COLO668 (cell line): ENCODE results near the gene SOD3.

Experiments
- DNase-seq: peaks from one replicate; lab custom pipeline; 2025; ENCODE audit not compliant: unreplicated experiment; lab: John Stamatoyannopoulos, UW

SOD3 gene, protein sequence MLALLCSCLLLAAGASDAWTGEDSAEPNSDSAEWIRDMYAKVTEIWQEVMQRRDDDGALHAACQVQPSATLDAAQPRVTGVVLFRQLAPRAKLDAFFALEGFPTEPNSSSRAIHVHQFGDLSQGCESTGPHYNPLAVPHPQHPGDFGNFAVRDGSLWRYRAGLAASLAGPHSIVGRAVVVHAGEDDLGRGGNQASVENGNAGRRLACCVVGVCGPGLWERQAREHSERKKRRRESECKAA

DNA sequence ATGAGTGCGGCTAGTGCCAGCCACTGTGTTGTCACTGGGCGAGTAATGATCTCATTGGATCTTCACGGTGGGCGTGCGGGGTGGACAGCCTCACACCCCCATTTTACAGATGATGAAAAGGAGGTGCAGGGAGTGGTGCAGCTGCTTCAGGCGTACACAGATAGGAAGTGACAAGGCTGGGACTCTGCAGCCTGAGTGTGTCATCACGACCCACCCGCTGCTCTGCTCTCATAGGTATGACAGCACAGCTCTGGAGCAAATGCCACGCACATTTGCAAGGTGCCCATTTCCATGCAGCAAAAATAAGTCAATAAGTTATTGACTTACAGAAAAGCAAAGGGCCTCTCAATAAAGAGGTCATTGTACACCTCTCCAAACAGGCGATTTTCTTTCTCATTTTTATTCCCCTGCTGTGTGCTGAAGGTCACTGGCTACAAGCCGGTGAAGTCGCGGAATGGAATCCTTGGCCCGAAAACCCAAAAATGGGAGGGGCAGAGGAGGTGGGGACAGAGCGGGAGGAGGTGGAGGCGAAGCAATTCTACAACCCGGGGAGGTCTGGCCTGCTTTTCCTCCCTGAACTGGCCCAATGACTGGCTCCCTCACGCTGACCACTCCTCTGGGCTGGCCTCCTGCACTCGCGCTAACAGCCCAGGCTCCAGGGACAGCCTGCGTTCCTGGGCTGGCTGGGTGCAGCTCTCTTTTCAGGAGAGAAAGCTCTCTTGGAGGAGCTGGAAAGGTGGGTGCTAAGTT lies at the start of gene SOD3:
Gene SOD3 (plus strand): TSS at position 658 of the 750 bp plus-strand sequence. CDS start 3,949 bp downstream, outside the sequence.
- DNase-seq, result no peak

DNA sequence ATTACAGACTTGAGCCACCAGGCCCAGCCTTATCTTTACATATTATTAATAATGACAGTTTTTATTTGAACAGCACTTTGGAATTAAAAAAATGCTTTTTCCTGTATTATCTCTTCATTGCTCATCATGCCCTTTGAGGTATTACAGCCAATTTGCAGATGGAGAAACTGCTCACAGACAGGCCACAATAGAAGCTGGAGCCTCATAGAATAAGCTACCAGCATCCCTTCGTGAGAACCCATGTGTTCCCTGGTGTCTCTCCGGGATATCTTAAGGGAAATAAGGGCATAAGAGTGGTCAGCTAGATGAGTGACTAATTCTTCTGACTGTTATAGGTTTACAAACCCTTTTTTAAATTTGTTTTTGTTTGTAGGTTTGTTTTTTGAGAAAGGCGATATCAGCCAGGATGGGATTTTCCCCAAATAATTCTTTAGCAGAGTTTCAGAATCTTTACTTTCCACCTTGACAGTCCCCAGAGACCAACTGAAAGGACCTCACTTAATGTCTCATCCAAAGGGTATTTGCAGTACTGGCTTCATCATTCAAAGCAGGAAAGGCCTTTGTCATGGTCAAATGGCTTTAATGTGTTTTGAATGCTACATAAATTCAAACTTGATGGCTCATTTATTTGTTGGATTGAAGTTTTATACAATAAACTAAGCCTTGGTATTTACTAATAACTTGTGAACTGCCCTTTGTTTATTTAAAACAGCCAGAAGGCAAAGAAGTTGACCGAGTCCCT lies 48.0 kb upstream of the SOD3 start:
- DNase-seq, result no peak

DNA sequence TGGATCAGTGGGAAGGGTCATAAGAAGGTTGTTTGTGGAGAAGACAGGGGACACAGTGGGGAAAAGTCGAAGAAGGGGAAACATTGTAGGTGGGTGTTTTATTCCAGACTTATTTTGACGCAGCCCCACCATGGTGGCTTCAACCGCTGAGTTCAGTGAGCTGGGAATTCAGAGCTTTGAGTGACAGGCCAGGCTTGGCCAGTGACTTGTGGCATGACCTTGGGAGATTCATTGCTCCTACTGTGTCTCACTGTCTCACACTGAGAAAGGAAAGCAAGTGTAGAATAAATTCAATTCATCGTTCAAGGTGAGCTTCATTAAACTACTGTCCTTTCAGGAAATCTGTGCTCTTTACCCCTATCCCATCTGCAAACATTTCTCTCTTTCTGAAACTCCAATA lies 47.4 kb upstream of the SOD3 start:
- no peak for DNase-seq

DNA sequence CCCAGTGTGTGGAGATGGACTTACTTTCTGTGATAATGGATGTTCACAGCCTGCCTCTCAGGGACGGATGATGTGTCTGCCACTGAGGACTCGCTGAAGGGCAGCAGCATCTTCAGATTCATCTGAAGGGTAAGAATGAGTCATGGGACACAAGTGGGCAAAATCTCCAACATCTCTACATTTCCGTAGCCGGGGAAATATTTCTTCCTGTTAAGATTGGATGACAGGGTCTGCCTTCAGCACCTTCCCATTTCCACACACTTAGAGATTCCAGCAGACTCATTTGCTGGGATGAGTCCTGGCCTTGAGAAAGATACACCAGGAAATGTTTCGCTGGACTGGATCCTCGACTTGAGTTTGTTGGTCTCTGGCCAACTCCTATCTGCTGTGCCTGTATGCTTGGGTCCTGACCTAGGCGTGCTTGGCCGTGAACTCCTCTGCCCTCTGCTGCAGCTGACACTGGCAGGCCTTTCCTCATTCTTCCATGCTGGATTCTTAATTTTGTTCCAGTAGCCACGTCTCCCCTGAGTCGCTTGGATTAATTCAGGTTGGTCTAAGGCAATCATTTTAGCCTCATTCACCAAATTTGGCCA lies 46.5 kb upstream of the SOD3 start:
- no peak for DNase-seq

DNA sequence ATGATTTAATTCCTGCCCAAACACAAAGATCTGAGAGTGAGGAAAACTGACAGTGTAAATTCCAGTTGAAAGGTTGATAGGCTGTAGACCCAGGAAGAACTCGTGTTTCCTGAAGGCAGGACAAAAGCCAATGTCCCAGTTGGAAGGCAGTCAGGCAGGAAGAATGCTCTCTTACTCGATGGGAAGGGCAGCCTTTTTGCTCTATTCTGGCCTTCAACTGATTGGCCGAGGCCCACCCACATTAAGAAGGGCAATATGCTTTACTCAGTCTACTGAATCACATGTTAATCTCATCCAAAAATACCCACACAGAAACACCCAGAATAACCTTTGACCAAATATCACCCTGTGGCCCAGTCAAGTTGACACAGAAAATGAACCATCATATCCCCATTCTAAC lies 45.3 kb upstream of the SOD3 start:
- DNase-seq, result no peak

DNA sequence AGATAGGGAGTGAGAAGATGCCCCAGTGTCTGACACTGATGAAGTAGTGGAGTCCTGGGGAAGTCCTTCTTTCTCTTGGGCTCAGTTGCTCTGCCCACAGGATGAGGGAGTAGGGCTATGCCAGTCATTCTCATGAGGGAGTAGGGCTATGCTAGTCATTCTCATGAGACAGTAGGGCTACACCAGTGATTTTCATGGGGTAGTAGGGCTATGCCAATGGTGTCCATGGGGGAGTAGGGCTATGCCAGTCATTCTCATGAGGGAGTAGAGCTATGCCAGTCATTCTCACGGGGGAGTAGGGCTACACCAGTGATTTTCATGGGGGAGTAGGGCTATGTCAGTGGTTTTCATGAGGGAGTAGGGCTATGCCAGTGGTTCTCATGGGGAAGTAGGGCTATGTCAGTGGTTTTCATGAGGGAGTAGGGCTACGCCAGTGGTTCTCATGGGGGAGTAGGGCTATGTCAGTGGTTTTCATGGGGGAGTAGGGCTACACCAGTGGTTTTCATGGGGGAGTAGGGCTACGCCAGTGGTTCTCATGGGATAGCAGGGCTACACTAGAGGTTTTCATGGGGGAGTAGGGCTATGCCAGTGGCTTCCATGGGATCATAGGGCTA lies 43.3 kb upstream of the SOD3 start:
- DNase-seq, result no peak

DNA sequence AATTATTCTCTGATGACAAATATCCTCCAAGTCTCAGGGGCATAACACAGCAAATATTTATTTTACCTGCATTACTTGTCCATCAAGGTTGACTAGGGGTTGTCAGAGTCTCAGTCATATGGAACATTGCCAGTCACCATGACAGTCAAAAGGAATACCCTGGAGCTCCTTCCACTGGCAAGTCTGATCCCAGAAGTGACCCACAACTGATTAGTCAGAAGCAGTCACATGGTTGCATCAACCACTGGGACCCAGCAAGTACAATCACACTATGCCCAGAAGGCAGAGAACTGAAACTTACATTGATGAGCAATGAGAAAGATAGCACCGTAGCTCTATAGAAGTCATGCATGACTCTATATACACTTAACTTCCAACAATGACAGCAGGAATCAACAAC lies 41.9 kb upstream of the SOD3 start:
- no peak for DNase-seq

DNA sequence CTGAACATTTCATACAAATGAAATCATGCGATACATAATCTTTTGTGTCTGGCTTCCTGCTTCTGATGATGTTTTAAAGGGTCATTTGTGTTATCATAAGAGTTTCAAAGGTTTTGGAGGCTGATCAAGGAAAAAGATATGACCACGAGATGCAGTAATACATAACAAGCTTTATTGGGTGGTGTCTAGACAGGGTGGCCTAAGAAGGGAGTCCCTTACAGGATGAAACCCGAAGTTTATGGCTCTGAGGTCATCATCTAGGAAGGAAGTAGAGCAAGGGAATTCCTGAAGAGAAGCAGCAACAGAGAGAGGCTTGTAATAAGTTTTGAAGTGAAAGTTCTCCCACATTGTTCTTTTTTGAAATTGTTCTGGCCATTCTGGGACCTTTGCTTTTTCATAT lies 40.8 kb upstream of the SOD3 start:
- no peak for DNase-seq

DNA sequence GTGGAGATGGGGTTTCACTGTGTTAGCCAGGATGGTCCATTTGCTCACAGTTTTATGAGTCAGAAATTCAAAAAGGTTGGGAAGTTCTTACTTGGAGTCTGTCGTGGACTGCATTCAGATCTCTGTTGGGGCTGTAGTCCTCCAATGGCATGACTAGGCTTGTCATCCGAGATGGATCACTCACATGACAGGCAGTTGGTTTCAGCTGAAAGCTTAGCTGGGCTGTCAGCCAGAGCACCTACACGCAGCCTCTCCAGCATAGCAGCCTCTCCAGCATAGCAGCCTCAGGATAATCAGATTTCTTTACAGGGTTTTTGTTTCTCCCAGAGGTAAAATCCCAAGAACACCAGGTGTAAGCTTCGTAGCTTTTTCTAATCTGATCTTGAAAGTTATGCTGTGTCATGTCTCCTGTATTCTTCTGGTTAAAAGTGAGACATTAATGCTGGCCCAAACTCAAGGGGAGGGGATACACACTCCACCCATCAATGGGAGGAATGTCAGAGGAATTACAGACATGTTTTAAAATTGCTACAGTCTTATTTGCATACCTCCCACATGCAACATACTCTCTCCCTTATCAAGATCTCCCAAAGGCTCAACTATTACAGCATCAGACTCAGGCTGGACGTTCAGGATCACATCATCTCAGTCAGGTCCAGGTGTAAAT lies 31.6 kb upstream of the SOD3 start:
- no peak for DNase-seq

DNA sequence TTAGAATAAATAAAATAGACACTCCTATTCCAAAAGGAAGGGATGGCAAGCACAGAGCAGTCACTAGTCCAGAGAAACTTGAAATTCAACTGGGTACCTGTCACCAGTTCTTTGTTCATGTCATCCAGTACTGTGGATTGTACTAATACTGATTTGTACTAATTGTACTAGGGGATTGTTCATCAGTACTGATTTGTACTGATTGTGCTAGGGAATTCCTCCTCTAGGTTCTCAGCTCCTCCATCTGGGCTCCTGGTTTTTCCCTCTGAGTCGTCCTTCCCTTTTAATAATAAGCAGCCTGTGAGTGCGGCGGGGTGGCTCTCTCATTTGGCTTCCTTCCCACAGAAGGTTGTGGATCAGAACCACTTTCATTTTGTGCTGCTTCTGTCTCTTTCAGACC lies 31.0 kb upstream of the SOD3 start:
- DNase-seq, result no peak

DNA sequence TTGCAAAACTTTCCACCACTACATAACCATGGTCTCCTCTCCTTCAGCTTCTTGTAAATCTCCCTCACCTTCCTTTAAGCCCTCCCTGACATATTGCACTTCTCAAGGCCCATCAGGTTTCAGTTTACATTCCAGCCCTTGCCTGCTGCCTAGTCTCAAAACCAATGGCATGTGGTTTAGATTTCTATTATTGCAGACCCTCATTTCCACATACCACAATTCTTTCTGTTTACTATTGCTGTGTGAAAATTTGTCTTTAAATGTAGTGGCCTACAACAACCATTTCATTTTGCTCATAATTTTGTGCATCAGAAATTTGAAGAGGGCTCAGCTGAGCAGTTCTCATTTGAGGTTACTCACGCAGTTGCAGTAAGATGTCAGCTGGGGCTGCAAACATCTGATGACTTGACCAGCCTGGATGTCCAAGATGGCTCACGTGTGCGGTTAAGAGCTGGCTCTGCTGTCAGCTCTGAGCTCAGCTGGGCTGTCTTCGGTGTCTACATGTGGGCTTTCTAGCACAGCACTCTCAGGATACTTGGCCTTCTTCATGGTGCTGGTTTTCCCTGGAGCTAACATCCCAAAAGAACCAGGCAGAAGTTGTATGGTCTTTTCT lies 29.9 kb upstream of the SOD3 start:
- no peak for DNase-seq

DNA sequence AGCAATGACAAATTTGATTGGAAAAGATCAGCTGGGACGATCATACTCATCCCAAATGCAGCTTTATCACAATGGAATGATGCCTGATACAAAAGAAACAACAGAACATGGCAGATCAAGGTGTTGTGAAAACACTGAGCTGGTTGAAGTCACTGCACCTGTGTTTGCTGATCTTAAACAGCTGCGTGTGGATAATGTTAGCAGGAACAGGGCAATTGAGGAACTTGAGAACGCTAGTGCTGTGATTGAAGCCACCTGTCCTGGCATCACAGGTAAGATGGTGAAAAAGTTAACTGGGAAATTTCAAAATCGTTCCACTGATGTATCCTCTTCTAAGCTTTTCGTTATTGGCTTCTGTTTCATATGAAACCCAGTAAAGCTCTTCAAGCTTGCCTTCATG lies 27.4 kb upstream of the SOD3 start:
- peak; percentile 5 for DNase-seq

DNA sequence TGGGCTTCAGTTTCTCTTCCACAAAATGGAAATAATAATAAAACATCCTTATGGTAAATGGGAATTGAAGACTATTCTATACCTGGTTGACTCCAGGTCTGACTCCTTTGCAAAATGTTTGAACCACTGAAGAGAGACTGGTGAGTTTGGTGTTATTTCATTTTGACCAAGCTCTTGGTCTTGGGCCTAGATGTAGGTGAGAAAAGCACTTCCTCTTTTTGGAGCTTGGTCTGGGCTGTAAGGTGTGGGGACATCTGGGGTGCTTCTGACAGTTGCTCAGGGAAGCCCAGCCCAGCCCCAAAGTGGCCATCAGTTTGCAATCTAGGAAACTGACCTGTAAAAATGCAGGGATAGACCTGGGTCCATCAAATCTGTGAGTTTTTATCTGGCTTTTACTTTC lies 26.8 kb upstream of the SOD3 start:
- DNase-seq, result no peak

DNA sequence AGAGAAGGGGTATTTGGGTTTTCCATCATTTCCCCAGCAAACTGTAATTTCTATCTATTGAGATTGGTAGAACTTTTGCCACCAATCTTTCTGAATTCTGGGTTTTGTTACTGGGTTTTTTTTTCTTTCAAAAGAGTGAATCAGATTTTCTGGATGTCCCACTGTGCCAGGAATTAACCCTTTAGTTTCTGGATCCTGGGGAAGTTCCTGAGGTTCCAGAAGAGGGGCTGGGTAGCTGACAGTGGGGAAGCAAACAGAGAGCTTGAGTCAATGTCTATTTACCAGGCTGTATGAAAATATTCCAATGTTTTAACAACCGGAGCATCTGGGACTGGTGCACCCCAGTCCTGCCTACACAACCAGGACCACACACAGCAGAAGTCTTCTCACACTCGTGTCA lies 25.8 kb upstream of the SOD3 start:
- no peak for DNase-seq

DNA sequence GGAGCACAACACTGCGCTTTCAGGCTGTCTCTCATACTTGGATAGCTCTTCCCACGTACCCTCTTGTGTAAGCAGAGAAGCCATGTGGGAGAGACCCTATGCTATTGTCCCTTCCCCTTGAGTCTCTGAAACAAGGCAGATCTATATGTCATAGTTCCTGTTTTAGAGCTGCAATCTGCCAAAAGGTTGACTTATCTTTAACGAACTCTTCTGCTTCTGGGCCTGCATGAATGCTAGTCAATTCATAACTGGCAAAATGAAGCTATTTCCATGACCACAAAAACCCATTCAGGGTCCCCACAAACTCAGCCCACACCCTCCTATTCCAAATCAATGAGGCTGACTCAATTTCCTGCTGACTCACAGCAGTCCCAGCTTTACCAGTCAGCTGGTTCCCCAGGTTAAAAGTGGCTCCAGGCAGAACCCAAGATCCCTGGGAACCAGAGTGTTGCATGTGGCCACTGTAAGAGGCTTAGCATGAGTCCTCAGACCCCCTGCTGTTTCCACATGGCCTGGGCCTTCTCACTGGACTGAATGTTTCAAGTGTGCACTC lies 25.3 kb upstream of the SOD3 start:
- no peak for DNase-seq

DNA sequence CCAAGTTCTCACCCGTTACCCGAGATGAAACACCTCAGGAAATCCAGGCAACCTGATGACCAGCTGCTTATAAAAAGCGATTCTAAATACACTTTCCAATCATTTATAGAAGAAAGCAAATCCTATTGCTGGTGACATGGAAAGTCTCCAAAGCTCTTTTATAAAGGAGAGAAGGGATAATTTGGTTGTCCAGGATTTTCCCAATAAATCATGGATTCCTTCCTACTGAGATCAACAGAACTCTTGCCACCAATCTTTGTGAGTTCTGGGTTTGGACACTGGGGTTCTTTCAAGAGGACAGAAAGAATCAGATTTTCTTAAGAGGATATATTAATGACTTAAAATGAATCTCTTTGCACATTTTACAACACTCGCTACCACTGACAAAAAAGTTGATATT lies 24.7 kb upstream of the SOD3 start:
- no peak for DNase-seq

DNA sequence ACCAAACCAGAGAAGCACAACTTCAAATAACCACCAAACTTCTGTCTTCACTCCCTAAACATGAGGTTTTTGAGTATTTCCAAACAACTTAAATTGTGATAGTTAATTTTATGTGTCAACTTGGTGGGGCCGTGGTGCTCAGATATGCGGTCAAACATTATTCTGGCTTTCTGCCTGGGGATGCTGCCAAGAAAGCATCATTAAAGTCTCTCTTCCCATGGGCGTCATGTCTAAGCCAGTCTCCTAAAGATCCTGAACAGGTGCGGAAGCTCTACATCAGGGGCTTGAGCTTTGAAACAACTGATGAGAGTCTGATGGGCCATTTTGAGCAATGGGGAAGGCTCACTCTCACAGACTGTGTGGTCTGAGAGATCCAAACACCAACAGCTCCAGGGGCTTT lies 24.1 kb upstream of the SOD3 start:
- no peak for DNase-seq

DNA sequence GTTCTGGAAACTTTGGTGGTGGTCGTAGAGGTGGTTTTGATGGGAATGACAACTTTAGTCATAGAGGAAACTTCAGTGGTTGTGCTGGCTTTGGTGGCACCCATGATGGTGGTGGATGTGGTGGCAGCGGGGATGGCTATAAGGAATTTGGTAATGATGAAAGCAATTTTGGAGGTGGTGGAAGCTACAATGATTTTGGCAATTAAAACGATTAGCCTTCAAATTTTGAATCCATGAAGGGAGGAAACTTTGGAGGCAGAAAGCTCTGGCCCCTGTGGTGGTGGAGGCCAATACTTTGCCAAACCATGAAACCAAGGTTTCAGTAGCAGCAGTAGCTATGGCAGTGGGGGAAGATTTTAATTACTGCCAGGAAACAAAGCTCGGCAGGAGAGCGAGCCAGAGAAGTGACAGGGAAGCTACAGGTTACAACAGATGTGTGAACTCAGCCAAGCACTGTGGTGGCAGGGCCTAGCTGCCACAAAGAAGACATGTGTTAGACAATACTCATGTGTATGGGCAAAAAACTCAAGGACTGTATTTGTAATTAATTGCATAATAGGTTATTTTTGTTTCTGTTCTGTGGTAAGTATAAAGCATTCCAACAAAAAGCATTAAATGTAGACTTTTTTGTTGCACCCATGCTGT lies 23.2 kb upstream of the SOD3 start:
- DNase-seq, result no peak

DNA sequence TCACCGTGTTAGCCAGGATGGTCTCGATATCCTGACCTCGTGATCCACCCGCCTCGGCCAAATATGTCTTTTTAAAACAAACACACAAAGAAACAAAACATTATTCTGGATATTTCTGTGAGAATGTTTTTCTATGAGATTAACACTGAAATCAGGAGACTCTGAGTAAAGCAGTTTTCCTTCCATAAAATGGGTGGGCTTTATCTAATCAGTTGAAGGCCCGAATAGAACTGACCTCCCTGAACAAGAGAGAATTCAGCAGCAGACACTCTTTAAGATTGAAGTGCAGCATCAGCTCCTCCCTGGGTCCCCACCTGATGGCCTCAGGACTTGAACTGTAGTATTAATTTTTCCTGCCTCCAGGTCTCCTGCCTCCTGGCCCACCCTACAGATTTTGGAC lies 22.4 kb upstream of the SOD3 start:
- DNase-seq, result no peak

DNA sequence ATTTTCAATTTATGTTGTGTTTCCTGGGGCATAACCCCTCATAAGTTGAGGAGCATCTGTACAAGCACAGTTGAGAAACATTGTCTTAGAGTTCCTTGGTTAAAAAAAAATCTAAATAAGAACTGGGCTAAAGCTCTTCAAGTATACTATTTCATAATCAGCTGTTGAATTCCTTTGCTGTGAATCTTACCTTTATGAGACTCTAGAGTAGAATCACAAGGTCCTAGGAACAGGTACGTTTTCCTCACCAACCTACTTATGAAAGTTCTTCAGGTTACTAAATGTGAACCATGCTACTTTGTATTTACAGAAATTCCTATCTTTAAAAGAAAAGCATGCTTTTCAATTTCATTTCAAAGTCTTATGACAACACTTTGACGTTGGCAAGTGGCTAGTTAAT lies 20.9 kb upstream of the SOD3 start:
- DNase-seq, result no peak
